Osteocyte (in vitro differentiated cells): Measurements from ENCODE around the gene SMTN. TPM values are rescaled to one million over a fixed set of nuclear protein-coding genes. Genes with fewer than 3 reads are reported as not detected.
"Not testable (repeated sequence)": the region's sequence is repeated elsewhere in the genome, so short reads cannot be mapped to it uniquely, and the experiment has no call there.

Source experiments
- DNase-seq: peaks from one replicate; pipeline ENCODE4 v3.0.0; 2021; ENCODE audit warnings: mixed read lengths; ENCODE audit not compliant: unreplicated experiment; ENCODE audit errors: extremely low spot score
- H3K27ac Mint-ChIP-seq: one replicate; pipeline ENCODE4 v1.8.0; 2021; ENCODE audit warnings: mild to moderate bottlenecking, mixed read lengths; ENCODE audit not compliant: unreplicated experiment
- H3K27me3 Mint-ChIP-seq: one replicate; pipeline ENCODE4 v1.8.0; 2021; ENCODE audit warnings: mixed read lengths; ENCODE audit not compliant: unreplicated experiment
- H3K36me3 Mint-ChIP-seq: one replicate; pipeline ENCODE4 v1.8.0; 2021; ENCODE audit warnings: mixed read lengths; ENCODE audit not compliant: unreplicated experiment
- H3K4me1 Mint-ChIP-seq: one replicate; pipeline ENCODE4 v1.8.0; 2021; ENCODE audit warnings: mixed read lengths; ENCODE audit not compliant: unreplicated experiment
- H3K4me3 Mint-ChIP-seq: one replicate; pipeline ENCODE4 v1.8.0; 2021; ENCODE audit warnings: mild to moderate bottlenecking, moderate library complexity, mixed read lengths; ENCODE audit not compliant: unreplicated experiment
- H3K9me3 Mint-ChIP-seq: one replicate; pipeline ENCODE4 v1.8.0; 2021; ENCODE audit warnings: mixed read lengths; ENCODE audit not compliant: unreplicated experiment
- total RNA-seq: library from RNA; stranded (reverse); gene quantifications from 2 replicates; pipeline ENCODE4 v1.2.1, GENCODE V29; 2021
- TF ChIP-seq, protein P1 (sequence below): fragments of 200-600 bp; sonication (generic); IDR thresholded peaks from 2 replicates; pipeline ENCODE4 v1.5.0; 2021; ENCODE audit warnings: antibody characterized with exemption, mild to moderate bottlenecking, moderate library complexity

Gene SMTN
- total RNA-seq, 1 donor from 2014 or later: 27.2 TPM

DNA sequence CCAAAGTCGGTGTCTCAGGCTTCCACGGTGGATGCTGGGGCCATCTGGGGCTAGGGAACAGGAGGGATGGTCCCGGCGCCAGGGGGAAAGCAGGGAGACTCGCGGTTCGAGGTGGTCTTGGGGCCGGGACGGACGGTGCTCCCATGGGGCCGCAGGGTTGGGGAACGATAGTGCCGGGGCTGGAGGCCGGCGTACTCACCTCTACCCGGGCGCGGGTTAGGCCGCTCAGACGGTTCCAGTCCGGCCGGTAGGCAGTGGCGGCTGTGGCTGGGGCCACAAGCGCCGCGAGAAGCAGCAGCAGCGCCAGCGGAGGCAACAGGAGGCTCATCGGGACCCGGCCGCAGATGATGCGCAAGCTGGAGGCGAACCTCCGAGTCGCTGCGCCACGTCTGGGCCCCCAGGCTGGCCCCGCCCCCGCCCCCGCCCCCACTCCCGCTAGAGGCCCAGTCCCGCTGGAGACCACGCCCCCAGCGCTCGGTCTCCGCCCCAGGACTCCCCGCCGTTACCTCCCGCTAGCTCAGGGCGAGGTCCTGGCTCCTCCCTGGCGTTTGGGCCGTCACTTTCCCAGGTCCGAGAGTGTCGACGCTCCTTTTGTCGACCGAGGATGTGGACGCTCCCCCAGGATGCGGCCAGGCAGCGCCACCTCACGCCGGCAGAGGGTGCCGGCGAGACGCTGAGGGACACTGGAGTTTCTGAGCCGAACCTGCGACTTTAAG, 26.2 kb downstream of the SMTN start, which contains the start of gene SELENOM:
Gene SELENOM (minus strand): TSS at position 391 of the 716 bp plus-strand sequence. CDS start 63 bp downstream, at position 328.
- peak within 1 kb of the TSS; percentile 90 for H3K27ac Mint-ChIP-seq
- H3K9me3 Mint-ChIP-seq: no peaks in the 10 kb centered on the region
- H3K4me1 Mint-ChIP-seq: peaks cover 34% of the 10 kb centered on the region
- no peaks in the 10 kb centered on the region for H3K27me3 Mint-ChIP-seq
- TF ChIP-seq, protein P1, sequence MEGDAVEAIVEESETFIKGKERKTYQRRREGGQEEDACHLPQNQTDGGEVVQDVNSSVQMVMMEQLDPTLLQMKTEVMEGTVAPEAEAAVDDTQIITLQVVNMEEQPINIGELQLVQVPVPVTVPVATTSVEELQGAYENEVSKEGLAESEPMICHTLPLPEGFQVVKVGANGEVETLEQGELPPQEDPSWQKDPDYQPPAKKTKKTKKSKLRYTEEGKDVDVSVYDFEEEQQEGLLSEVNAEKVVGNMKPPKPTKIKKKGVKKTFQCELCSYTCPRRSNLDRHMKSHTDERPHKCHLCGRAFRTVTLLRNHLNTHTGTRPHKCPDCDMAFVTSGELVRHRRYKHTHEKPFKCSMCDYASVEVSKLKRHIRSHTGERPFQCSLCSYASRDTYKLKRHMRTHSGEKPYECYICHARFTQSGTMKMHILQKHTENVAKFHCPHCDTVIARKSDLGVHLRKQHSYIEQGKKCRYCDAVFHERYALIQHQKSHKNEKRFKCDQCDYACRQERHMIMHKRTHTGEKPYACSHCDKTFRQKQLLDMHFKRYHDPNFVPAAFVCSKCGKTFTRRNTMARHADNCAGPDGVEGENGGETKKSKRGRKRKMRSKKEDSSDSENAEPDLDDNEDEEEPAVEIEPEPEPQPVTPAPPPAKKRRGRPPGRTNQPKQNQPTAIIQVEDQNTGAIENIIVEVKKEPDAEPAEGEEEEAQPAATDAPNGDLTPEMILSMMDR: peak; percentile 96
- DNase-seq: peak; percentile 99
- H3K36me3 Mint-ChIP-seq: peaks cover 2% of the 10 kb centered on the region
- peak within 1 kb of the TSS; percentile 93 for H3K4me3 Mint-ChIP-seq

DNA sequence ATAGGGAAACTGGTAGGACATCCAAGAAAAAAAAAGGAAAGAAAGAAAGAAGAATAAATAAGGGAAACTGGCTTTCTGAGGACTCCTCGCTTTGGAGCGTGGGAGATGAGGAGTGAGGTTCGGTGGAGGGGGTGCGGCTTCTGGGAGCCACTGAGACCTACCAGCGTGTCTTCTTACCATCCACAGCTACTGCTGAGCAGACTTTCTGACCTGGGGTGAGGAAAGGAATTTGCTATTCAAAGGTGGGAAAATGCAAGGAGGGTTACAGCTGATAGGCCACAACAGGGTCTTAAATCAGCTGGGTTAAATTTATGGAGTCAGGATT, 26.7 kb downstream of the SMTN start:
- Mint-ChIP-seq H3K9me3 (no peaks in the 10 kb centered on the region), H3K4me3 (peak overlapping the region; percentile 93), H3K27ac (peak overlapping the region; percentile 90), H3K27me3 (no peaks in the 10 kb centered on the region), H3K36me3 (peaks cover 2% of the 10 kb centered on the region), H3K4me1 (peaks cover 29% of the 10 kb centered on the region)
- TF ChIP-seq, protein P1: no peak
- DNase-seq: no peak

DNA sequence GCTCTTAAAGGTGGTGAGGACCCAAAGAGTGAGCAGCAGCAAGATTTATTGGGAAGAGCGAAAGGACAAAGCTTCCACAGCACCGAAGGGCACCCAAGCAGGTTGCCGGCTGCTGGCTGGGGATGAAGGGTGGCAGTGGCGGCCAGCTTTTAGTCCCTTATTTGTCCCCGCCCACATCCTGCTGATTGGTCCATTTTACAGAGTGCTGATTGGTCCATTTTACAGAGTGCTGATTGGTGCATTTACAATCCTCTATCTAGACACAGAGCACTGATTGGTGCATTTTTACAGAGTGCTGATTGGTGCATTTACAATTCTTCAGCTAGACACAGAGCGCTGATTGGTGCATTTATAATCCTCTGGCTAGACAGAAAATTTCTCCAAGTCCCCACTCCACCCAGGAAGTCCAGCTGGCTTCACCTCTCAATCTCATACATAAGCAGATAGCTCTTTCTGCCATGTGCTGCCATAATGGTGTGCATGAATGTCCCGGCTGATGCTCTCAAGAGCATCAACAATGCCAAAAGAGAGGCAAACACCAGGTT, 31.5 kb downstream of the SMTN start:
- H3K4me3 Mint-ChIP-seq, H3K36me3 Mint-ChIP-seq, H3K27me3 Mint-ChIP-seq, H3K27ac Mint-ChIP-seq, DNase-seq, H3K4me1 Mint-ChIP-seq, H3K9me3 Mint-ChIP-seq: not testable (repeated sequence)

DNA sequence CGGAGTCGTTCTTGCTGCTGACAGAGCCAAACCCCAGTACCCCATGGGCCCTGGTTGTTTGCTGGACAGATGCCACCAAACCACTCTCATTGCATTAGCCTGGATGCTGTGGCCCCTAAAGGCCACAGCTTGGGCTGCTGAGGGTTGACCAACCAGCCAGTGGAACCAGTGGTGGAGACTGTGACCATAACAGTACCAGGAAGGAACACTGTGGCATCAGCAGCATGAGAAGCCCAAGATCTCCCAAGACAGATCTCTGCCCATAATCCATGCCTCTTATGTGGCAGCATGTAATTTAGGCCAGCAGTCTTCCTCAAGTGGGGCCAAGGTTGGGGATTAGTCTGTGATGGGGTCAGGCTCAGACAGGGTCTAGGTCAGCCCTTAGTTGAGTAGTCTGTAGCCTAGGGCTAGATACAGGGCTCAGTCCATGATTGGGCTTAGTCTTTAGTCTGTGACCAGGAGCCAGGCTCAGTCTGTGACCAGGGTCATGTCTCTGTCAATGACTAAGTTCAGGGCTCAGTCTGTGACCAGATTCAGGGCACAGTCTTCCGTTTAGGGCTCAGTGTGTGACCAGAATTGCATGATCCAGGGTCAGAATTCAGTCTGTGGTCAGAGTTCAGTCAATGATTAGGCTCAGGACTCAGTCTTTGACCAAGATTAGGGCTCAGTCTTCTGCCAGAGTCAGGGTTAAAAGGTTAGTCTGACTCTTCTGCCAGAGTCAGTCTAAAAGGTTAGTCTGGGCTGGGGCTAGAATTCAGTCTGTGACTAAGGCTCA, 37.1 kb downstream of the SMTN start:
- no peaks in the 10 kb centered on the region for H3K27me3 Mint-ChIP-seq
- no peak overlapping the region for H3K27ac Mint-ChIP-seq
- no peak overlapping the region for H3K4me3 Mint-ChIP-seq
- no peaks in the 10 kb centered on the region for H3K9me3 Mint-ChIP-seq
- DNase-seq: no peak
- no peaks in the 10 kb centered on the region for H3K36me3 Mint-ChIP-seq
- H3K4me1 Mint-ChIP-seq: peaks cover 9% of the 10 kb centered on the region
- TF ChIP-seq, protein P1: no peak

DNA sequence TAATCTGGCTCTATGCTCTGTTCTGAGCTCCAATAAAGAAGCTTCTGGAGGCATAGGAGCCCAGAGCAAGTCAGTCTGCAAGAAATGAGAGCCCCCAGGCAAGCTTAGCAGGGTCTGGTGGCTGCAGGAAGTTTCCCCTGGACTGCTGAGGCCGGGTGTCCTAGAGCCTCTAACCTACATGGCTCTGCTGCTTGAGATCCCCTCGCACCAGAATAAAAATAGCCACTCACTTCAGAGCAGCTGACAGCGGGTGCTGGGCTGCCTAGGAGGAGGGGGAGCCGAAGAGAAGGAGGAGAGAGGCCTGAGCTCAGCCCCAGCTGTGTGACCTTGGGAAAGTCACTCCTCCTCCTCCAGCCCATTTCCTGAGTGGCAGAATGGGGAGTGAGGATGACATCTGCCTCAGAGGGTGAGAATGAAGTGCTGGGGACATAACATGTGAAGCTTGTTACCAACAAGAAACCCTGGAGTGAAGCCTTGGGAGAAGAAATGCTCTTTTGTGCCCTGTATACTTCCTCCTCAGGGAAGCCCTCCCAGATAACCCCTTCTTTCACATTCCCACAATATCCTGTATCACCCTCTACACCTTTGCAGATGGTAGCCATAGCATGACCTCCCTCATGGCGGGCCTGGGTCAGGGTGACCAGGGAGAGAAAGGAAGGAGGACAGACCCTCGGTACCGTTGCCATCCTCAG, 38.1 kb downstream of the SMTN start:
- TF ChIP-seq, protein P1: no peak
- no peaks in the 10 kb centered on the region for H3K9me3 Mint-ChIP-seq
- peaks cover 13% of the 10 kb centered on the region for H3K4me1 Mint-ChIP-seq
- no peak for DNase-seq
- H3K27ac Mint-ChIP-seq: no peak overlapping the region
- H3K4me3 Mint-ChIP-seq: no peak overlapping the region
- no peaks in the 10 kb centered on the region for H3K27me3 Mint-ChIP-seq
- no peaks in the 10 kb centered on the region for H3K36me3 Mint-ChIP-seq
